Neural progenitor cell (in vitro differentiated cells): Measurements from ENCODE around the gene UBE3D.

Experiments
- EZH2phosphoT487 ChIP-seq: fragments of 200-600 bp; sonication (generic); IDR thresholded peaks from 2 replicates; pipeline ENCODE4 v1.6.1; 2017; ENCODE audit warnings: antibody characterized with exemption
- TF ChIP-seq, protein P1 (sequence below): fragments of 200-600 bp; sonication (generic); IDR thresholded peaks from 2 replicates; pipeline ENCODE4 v1.5.1; 2017; ENCODE audit warnings: antibody characterized with exemption, mild to moderate bottlenecking

DNA sequence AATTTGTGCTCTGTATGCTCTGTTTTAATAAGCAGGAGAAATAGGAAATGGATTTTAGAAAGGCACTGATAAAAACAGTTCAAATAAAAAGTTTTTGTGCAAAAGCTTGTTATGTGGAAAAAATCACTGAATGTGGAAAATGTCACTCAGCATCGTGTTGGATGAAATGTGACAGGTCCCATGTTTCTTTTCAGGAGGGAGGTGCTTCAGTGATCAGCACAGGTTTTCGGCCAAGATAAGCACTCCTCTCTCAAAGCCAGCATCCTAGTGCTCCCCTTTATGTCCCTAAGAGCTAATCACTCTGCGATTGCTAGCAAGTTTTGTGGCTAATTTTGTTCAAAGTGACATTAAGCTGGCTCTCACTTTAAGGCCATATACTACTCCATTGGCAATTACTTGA, 12.0 kb downstream of the UBE3D start:
- TF ChIP-seq EZH2phosphoT487: no peak
- TF ChIP-seq, protein P1, sequence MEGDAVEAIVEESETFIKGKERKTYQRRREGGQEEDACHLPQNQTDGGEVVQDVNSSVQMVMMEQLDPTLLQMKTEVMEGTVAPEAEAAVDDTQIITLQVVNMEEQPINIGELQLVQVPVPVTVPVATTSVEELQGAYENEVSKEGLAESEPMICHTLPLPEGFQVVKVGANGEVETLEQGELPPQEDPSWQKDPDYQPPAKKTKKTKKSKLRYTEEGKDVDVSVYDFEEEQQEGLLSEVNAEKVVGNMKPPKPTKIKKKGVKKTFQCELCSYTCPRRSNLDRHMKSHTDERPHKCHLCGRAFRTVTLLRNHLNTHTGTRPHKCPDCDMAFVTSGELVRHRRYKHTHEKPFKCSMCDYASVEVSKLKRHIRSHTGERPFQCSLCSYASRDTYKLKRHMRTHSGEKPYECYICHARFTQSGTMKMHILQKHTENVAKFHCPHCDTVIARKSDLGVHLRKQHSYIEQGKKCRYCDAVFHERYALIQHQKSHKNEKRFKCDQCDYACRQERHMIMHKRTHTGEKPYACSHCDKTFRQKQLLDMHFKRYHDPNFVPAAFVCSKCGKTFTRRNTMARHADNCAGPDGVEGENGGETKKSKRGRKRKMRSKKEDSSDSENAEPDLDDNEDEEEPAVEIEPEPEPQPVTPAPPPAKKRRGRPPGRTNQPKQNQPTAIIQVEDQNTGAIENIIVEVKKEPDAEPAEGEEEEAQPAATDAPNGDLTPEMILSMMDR: no peak
